ENCODE data around the gene OR2S2. TPM values are rescaled to one million over a fixed set of nuclear protein-coding genes. Genes with fewer than 3 reads are reported as not detected.

Gene OR2S2
- total and polyA plus RNA-seq, 12 donors: not detected

DNA sequence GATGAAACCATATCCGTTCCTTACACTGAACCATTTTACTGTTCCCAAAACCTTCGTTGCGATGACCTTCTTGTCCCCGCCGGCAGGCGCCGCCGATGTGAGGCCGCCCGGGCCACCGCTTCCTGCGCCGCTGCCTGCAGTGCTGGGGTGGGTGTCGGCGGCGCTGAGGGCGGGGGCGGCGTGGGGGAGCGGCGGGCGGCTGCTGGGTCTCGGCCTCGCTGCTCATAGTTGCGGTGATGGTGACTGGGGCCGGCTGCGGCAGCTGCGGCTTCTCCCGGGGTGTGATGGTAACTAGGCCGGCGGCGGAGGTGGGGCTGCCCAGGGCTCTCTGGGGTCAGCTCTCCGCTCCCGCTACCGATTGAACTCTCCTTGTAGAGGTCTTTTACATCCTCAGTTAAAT lies 14.1 kb upstream of the OR2S2 start:
- H3K4me1 ChIP-seq: peaks cover 0 to 4% (median 0%) of the 10 kb centered on the region in 9 donors
- no peaks in the 10 kb centered on the region for H3K36me3 ChIP-seq
- peak overlapping the region in 6 of 10 donors; percentile 15 to 38 (median 30) for H3K4me3 ChIP-seq
- DNase-seq (peak in 1 of 2 donors; percentile 26), ATAC-seq (peak in 3 of 8 donors; percentile 35 to 61 (median 58))
- peaks cover 0 to 21% (median 14%) of the 10 kb centered on the region in 11 donors for H3K9me3 ChIP-seq
- WGBS, 2 donors: 20 to 23% methylated on average over 35 of the region's 35 CpGs
- H3K27ac ChIP-seq: no peak overlapping the region
- H3K27me3 ChIP-seq: peaks cover 0 to 55% (median 7%) of the 10 kb centered on the region in 7 donors
- TF ChIP-seq, protein P1, sequence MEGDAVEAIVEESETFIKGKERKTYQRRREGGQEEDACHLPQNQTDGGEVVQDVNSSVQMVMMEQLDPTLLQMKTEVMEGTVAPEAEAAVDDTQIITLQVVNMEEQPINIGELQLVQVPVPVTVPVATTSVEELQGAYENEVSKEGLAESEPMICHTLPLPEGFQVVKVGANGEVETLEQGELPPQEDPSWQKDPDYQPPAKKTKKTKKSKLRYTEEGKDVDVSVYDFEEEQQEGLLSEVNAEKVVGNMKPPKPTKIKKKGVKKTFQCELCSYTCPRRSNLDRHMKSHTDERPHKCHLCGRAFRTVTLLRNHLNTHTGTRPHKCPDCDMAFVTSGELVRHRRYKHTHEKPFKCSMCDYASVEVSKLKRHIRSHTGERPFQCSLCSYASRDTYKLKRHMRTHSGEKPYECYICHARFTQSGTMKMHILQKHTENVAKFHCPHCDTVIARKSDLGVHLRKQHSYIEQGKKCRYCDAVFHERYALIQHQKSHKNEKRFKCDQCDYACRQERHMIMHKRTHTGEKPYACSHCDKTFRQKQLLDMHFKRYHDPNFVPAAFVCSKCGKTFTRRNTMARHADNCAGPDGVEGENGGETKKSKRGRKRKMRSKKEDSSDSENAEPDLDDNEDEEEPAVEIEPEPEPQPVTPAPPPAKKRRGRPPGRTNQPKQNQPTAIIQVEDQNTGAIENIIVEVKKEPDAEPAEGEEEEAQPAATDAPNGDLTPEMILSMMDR (IDR thresholded peaks at IDR 0.05): no peak
- intact Hi-C loops (cut with DNase I): no loop called here

DNA sequence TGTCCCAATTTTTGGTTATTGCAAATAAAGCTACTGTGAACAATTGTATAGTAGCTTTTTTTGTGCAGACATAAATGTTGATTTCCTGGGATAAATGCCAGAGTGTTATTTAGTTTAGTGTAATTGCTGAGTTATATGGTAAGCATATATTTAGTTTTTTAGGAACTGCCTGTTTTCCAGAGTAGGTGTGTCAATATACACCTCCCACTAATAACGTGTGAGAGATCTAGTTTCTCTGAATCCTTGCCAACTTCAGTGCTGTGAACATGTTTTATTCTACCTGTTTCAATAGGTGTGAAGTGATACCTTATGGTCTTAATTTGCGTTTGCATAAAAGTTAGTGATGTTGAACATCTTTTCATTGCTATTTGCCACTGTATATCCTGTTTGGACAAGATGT lies 9.1 kb upstream of the OR2S2 start:
- DNase-seq (no peak), ATAC-seq (no peak)
- H3K4me1 ChIP-seq: peaks cover 0 to 6% (median 0%) of the 10 kb centered on the region in 9 donors
- H3K27me3 ChIP-seq: peaks cover 0 to 22% (median 0%) of the 10 kb centered on the region in 7 donors
- H3K9me3 ChIP-seq: no peaks in the 10 kb centered on the region
- 55 to 57% methylated on average over 2 of the region's 2 CpGs for WGBS, 2 donors
- no peak overlapping the region for H3K4me3 ChIP-seq
- no peaks in the 10 kb centered on the region for H3K36me3 ChIP-seq
- intact Hi-C loops (cut with DNase I): no loop called here
- H3K27ac ChIP-seq: no peak overlapping the region
- TF ChIP-seq, protein P1 (IDR thresholded peaks at IDR 0.05): no peak

GRCh38 chr9:35966433-35966832 lies 8.5 kb upstream of the OR2S2 start:
- Histone ChIP-seq H3K27ac (no peak overlapping the region), H3K9me3 (no peaks in the 10 kb centered on the region), H3K4me3 (no peak overlapping the region), H3K27me3 (peaks cover 0 to 16% (median 0%) of the 10 kb centered on the region in 7 donors), H3K4me1 (peaks cover 0 to 10% (median 0%) of the 10 kb centered on the region in 9 donors), H3K36me3 (no peaks in the 10 kb centered on the region)
- DNase-seq (no peak), ATAC-seq (no peak)
- TF ChIP-seq, protein P1 (IDR thresholded peaks at IDR 0.05): no peak
- intact Hi-C loops (cut with DNase I): no loop called here
- 52 to 91% methylated on average over 4 of the region's 4 CpGs for WGBS, 2 donors

- intact Hi-C loops (cut with DNase I): no loop called here
- Histone ChIP-seq H3K4me1 (peaks cover 0 to 10% (median 0%) of the 10 kb centered on the region in 9 donors), H3K27ac (no peak overlapping the region), H3K9me3 (no peaks in the 10 kb centered on the region), H3K36me3 (no peaks in the 10 kb centered on the region), H3K27me3 (peaks cover 0 to 5% (median 0%) of the 10 kb centered on the region in 7 donors), H3K4me3 (no peak overlapping the region)
- TF ChIP-seq, protein P1 (IDR thresholded peaks at IDR 0.05): no peak
- no peak for ATAC-seq
- no peak for DNase-seq
- WGBS, 2 donors: 80 to 92% methylated on average over 6 of the region's 6 CpGs
Observed at GRCh38 chr9:35965011-35965410, 7.1 kb upstream of the OR2S2 start.

All from heart right ventricle (tissue), 16 donors.